ENCODE measurements around the gene RFESD.

- TF ChIP-seq POLR2A (IDR thresholded peaks at IDR 0.05; ENCODE audit: low read depth, low read length) (no peak), POLR2AphosphoS5 (IDR thresholded peaks at IDR 0.05; ENCODE audit: low read depth, low read length) (no peak)
Observed at GRCh38 chr5:95617057-95617456, 29.5 kb upstream of the RFESD start.
